HFFc6 (cell line): Measurements from ENCODE around the gene CA4. TPM values are rescaled to one million over a fixed set of nuclear protein-coding genes. Genes with fewer than 3 reads are reported as not detected.

Source experiments
- DNase-seq: peaks from one replicate; pipeline ENCODE4 v3.0.0-alpha.2; 2018
- H3K27ac Mint-ChIP-seq: 2 replicates; pipeline ENCODE4 v1.8.0; 2020; ENCODE audit warnings: mild to moderate bottlenecking, mixed read lengths
- H3K27me3 Mint-ChIP-seq: 2 replicates; pipeline ENCODE4 v1.8.0; 2021; ENCODE audit warnings: mild to moderate bottlenecking, moderate library complexity, mixed read lengths; ENCODE audit not compliant: insufficient read depth
- H3K36me3 Mint-ChIP-seq: 2 replicates; pipeline ENCODE4 v1.8.0; 2021; ENCODE audit warnings: low read depth, mixed read lengths
- H3K4me1 Mint-ChIP-seq: 2 replicates; pipeline ENCODE4 v1.8.0; 2020; ENCODE audit warnings: low read depth, mixed read lengths
- H3K4me3 Mint-ChIP-seq: 2 replicates; pipeline ENCODE4 v1.8.0; 2020; ENCODE audit warnings: mild to moderate bottlenecking, moderate library complexity, mixed read lengths
- H3K9me3 Mint-ChIP-seq: 2 replicates; pipeline ENCODE4 v1.8.0; 2020; ENCODE audit warnings: mild to moderate bottlenecking, mixed read lengths
- CTCF ChIP-seq: fragments of 200-600 bp; sonication (generic); IDR thresholded peaks from 2 replicates; pipeline ENCODE4 v1.5.0; 2021; ENCODE audit warnings: antibody characterized with exemption, mild to moderate bottlenecking
- total RNA-seq, 6 experiments: library from RNA; stranded (reverse); fragmentation: NEBNext Ultra II Directional; extraction: Animal tissue kit (Norgen Biotek cat#: 25700); gene quantifications; 2 replicates in 1 of 6; 3 replicates in 5 of 6; pipeline ENCODE4 v1.2.3, GENCODE V29; 2021

The CA4 gene
- total RNA-seq, 6 experiments from 2014 or later = not detected

- no peak for TF ChIP-seq CTCF
- H3K27me3 Mint-ChIP-seq = peaks cover 4% of the 10 kb centered on the region
- H3K27ac Mint-ChIP-seq = no peak overlapping the region
- H3K4me1 Mint-ChIP-seq = peaks cover 45% of the 10 kb centered on the region
- no peak for DNase-seq
- H3K9me3 Mint-ChIP-seq = no peaks in the 10 kb centered on the region
- H3K36me3 Mint-ChIP-seq = no peaks in the 10 kb centered on the region; the same call in 1 of the 2 replicates
- H3K4me3 Mint-ChIP-seq = no peak overlapping the region
Measured at GRCh38 chr17:60167065-60167741, 17.4 kb downstream of the CA4 start.

- Mint-ChIP-seq H3K27me3 (peaks cover 5% of the 10 kb centered on the region), H3K36me3 (no peaks in the 10 kb centered on the region; the same call in 1 of the 2 replicates), H3K9me3 (no peaks in the 10 kb centered on the region), H3K27ac (no peak overlapping the region), H3K4me1 (peaks cover 47% of the 10 kb centered on the region), H3K4me3 (no peak overlapping the region)
- no peak for DNase-seq
- no peak for TF ChIP-seq CTCF
Measured at GRCh38 chr17:60168654-60169053, 18.9 kb downstream of the CA4 start.

- DNase-seq = peak; percentile 22
- no peak overlapping the region for H3K4me3 Mint-ChIP-seq
- H3K27me3 Mint-ChIP-seq = peaks cover 5% of the 10 kb centered on the region
- no peak for TF ChIP-seq CTCF
- no peaks in the 10 kb centered on the region for H3K9me3 Mint-ChIP-seq
- no peaks in the 10 kb centered on the region; the same call in 1 of the 2 replicates for H3K36me3 Mint-ChIP-seq
- peak overlapping the region; percentile 2 for H3K27ac Mint-ChIP-seq
- peaks cover 57% of the 10 kb centered on the region for H3K4me1 Mint-ChIP-seq
Measured at GRCh38 chr17:60169921-60170817, 20.4 kb downstream of the CA4 start.

GRCh38 chr17:60170835-60171752 lies 21.3 kb downstream of the CA4 start:
- no peak overlapping the region for H3K4me3 Mint-ChIP-seq
- DNase-seq = peak; percentile 29
- peaks cover 3% of the 10 kb centered on the region for H3K27me3 Mint-ChIP-seq
- H3K4me1 Mint-ChIP-seq = peaks cover 57% of the 10 kb centered on the region
- H3K9me3 Mint-ChIP-seq = no peaks in the 10 kb centered on the region
- no peaks in the 10 kb centered on the region; the same call in 1 of the 2 replicates for H3K36me3 Mint-ChIP-seq
- no peak for TF ChIP-seq CTCF
- H3K27ac Mint-ChIP-seq = peak overlapping the region; percentile 2

- Mint-ChIP-seq H3K4me3 (no peak overlapping the region), H3K27ac (no peak overlapping the region), H3K4me1 (peaks cover 57% of the 10 kb centered on the region), H3K27me3 (peaks cover 3% of the 10 kb centered on the region), H3K36me3 (peaks cover 4% of the 10 kb centered on the region; the same call in 1 of the 2 replicates), H3K9me3 (no peaks in the 10 kb centered on the region)
- no peak for TF ChIP-seq CTCF
- DNase-seq = no peak
Measured at GRCh38 chr17:60171753-60172079, 21.9 kb downstream of the CA4 start.
